COR-L47 (cell line): ENCODE results near the gene TPGS1.

Experiments used
- DNase-seq: peaks from one replicate; lab custom pipeline; 2025; lab: John Stamatoyannopoulos, UW

Gene TPGS1

DNA sequence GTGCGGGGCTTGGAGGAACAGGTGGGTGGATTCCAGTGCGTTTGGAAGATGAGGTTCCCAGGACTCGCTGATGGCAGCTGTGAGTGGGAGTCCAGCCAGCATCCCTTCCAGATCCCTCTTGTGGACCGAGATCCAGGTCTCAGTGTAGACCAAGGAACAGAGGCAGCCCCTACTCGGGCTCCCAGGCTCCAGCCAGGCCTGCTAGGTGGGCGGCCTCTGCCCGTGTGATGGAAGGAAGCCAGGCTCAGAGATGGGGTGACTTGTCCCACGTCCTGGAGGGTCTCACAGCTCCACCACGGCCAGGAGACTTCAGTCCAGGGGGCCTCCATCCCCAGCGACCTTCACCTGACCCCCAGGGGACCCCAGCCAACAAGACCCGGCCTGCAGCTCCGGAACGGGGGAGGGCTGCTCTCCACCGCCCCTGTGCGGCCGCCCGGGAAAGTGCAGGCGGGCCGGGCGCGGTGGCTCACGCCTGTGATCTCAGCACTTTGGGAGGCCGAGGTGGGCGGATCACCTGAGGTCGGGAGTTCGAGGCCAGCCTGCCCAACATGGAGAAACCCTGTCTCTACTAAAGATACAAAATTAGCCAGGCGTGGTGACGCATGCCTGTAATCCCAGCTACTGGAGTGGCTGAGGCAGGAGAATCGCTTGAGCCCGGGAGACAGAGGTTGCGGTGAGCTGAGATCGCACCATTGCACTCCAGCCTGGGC, 11.7 kb upstream of the TPGS1 start:
- DNase-seq, result no peak

DNA sequence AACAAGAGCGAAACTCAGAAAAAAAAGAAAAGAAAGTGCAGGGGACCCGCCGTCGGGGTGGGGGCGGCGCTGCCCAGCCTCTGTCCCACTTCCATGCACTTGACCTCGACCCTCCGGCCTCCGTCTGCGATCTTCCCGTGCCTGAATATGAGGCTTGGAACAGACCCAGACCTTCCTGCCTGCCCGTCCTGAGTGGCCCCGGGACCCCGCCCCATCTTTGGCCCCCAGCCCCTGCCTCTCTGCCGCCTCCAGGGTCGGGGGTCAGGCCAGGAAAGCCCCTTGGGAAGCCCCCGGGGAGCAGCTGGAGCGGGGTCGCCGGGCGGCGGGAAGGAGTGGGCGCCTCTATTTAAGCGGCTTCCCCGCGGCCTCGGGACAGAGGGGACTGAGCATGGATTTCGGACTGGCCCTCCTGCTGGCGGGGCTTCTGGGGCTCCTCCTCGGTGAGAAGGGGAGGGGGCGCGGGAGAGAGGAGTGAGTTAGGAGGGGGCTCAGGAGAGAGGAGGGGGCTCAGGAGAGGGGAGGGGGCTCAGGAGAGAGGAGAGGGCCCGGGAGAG, 11.1 kb upstream of the TPGS1 start, which contains the start of gene MADCAM1:
TSS of gene MADCAM1 (plus strand) at position 375 of the 554 bp plus-strand sequence. CDS start at position 389, 14 bp downstream.
- no peak for DNase-seq

DNA sequence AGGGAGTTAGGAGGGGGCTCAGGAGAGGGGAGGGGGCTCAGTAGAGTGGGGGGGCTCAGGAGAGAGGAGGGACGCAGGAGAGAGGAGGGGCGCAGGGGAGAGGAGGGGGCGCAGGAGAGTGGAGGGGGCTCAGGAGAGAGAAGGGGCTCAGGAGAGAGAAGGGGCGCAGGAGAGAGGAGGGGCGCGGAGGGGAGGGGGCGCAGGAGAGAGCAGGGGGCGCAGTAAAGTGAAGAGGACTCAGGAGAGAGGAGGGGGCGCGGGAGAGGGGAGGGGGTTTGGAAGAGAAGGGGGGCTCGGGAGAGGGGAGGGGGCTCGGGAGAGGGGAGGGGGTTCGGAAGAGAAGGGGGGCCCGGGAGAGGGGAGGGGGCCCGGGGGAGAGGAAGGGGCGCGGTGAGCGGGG, 10.3 kb upstream of the TPGS1 start:
- DNase-seq, result no peak

DNA sequence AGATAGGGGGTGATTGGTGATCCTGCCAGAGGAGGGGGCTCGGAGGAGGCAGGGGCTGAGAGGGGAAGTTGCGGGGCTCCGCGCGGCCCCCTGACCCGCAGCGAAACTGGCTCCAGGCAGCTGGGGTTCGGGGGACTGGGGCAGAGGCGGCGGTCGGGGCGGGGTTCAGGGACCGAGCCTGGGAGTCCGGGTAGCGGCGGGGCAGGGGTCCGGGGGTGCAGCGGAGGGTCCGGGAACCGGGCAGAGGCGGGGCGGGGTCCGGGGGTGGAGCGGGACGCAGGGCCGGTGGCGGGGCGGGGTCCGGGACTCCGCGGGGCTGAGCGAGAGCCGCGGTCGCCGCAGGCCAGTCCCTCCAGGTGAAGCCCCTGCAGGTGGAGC, 9.8 kb upstream of the TPGS1 start:
- DNase-seq, result no peak

DNA sequence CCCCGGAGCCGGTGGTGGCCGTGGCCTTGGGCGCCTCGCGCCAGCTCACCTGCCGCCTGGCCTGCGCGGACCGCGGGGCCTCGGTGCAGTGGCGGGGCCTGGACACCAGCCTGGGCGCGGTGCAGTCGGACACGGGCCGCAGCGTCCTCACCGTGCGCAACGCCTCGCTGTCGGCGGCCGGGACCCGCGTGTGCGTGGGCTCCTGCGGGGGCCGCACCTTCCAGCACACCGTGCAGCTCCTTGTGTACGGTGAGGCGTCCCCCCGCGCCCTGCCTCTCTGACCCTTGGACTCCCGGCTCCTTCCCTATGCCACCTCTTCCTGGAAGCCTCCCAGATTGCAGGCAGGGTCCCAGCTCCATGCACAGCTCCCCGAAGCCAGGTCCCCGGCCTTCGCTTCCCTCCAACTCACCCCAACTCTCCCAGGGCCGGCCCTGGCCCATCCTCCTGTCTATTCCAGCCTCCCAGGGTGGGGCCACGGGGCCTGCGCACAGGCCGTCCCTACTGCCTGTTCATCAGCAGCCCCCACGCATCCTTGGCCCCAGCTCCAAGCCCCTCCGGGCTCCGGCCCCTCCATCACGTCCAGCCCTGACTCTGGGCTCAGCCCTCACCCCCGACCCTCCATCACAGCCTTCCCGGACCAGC, 9.3 kb upstream of the TPGS1 start:
- DNase-seq, result no peak

DNA sequence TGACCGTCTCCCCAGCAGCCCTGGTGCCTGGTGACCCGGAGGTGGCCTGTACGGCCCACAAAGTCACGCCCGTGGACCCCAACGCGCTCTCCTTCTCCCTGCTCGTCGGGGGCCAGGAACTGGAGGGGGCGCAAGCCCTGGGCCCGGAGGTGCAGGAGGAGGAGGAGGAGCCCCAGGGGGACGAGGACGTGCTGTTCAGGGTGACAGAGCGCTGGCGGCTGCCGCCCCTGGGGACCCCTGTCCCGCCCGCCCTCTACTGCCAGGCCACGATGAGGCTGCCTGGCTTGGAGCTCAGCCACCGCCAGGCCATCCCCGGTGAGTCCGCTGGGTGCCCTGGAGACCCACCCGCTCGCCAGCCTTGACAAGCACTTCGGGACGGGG, 8.8 kb upstream of the TPGS1 start:
- no peak for DNase-seq

DNA sequence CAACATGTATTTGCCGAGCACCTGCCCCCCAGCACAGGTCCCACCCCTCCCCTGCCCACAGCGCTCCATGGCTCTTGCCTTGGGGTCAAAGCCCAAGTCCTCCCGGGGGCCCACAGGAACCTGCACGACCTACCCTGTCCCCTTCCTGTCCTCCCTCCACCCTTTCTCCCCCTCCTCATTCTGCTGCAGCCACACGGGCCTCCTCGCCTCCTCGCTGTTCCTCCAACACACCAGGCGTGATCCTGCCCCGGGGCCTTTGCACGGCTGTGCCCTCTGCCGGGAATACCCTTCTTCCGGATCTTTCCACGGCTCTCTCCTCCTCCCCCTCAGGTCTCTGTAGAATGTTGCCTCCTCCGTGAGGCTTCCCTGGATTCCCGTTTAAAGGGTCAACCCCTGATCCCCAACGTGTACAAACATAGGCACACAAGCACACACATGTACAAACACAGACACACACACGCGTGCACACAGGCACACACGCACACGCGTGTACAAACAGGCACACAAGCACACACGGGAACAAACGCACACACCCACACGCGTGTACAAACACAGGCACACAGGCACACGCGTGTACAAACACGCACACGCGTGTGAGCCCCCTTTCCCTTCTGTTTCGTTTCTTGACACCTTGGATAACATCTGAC, 8.2 kb upstream of the TPGS1 start:
- no peak for DNase-seq

DNA sequence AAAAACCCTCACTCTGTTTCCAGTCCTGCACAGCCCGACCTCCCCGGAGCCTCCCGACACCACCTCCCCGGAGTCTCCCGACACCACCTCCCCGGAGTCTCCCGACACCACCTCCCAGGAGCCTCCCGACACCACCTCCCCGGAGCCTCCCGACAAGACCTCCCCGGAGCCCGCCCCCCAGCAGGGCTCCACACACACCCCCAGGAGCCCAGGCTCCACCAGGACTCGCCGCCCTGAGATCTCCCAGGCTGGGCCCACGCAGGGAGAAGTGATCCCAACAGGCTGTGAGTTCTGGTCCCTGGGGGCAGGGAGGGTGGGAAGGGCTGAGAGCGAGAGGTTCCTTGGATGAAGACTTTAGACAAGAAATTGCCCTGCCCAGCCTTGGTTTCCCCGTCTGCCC, 5.7 kb upstream of the TPGS1 start:
- DNase-seq, result no peak

DNA sequence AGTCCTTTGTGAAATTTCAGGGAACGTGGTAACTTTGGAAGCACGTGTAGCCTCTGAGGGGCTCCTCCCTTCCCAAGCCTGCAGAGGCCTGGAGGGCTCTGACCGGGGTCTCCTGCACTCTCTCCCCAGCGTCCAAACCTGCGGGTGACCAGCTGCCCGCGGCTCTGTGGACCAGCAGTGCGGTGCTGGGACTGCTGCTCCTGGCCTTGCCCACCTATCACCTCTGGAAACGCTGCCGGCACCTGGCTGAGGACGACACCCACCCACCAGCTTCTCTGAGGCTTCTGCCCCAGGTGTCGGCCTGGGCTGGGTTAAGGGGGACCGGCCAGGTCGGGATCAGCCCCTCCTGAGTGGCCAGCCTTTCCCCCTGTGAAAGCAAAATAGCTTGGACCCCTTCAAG, 2.7 kb upstream of the TPGS1 start:
- no peak for DNase-seq

DNA sequence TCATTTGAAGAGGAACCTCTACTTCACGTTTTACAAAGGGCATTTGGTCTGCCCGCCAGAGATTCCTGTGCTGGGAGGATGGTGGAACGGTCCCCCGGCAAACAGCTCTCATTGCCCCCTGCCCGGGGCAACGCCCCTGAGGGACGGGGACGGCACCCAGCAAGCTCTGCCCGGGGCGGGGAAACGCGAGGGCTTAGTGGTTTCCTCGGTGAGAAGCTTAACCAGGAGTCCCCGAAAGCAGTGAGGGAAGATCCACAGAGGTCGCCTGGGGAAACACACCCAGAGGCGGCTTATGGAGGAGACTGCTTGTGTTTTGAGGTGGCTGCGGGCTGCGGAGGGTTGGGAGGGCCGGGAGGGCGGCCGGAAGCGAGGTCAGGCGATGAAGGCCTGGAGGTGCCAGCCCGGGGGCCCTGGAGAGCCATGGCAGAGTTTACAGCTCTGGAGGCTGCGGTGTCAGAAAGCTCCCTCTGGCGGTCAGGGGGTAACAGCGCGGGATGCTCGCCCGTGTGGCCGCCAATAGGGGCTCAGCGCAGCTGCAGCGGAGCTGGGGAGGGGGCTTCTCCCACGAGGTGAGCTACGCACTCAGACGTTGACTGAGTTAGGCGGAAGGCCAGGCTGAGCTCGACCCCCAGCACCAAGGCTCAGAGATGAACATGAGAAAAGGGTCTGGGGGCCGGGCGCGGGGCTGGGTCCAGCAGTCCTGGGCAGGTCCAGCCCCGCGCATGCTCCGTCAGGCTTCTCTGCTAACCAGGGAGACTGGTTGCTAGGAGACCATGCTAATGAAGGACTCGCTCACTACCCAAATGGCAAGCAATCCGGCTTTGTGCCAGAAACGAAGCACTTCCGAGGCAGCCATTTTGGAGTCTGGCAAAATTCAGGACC, 652 bp upstream of the TPGS1 start:
- peak; percentile 100 for DNase-seq

DNA sequence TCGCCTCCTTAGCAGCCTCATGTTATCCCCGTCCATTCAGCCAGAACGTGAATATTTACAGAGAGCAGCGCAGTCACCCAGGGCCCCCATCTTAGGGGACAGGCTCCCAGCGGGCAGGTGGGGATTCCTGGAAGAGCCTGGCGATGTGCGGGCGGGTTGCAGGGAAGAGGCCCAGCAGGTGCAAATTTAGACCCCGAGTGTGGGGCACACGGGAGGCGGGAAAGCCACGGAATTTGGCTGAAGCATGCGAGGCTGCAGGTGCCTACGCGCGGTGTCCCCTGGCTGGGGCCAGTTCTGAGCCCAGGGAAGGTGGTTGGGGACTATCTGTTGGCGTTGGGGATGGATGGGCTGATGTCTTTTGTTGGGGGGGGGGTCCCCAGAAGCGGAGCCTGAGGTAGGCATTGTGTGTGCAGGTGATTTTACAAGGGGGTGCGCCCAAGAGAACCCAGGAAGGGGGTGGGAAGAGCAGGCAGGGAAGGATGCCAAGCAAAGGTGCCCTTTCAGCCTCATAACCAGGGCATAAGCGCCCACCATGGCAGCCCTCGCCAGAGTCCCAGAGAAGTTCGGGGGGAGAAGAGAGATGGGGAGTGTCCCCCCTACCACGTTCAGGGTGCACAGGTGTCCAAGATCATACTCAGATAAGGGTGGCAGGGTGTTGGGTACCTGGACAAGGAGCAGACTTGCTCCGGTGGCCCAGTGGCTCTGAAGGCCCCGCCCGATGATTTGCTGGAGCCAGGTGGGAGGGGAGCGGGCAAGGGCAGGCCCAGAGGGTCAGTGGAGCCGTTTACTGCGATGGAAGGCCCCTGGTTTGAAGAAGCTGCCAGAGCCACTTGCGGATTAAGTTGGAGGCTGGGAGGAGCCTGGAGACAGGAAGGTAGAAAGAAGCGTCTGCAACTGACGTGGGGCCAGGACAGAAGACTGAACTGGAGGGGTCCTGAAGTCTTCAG, 1.2 kb downstream of the TPGS1 start:
- no peak for DNase-seq

DNA sequence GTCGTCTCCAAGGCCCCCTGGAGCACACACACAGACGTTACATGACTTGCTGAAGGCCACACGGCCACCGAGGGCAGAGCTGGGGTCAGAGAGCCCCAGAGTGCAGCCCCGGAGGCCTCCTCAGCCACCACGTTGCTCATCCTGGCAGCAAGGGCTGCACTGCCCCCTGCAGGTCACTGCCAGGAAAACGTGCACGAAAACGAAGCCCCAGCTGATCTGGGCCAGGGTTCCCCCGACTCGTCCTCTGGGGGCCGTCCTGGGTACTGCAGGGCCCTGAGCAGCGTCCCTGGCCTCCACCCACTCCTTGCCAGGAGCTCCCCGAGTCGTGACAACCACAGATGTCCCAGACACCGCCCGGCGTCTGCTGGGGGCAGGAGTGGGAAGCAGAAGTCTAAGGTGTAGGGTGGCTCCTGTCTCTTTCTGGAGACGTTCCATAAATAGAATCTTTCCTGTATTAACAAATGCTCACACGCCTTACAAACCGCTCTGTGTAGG, 3.4 kb downstream of the TPGS1 start:
- peak; percentile 88 for DNase-seq

DNA sequence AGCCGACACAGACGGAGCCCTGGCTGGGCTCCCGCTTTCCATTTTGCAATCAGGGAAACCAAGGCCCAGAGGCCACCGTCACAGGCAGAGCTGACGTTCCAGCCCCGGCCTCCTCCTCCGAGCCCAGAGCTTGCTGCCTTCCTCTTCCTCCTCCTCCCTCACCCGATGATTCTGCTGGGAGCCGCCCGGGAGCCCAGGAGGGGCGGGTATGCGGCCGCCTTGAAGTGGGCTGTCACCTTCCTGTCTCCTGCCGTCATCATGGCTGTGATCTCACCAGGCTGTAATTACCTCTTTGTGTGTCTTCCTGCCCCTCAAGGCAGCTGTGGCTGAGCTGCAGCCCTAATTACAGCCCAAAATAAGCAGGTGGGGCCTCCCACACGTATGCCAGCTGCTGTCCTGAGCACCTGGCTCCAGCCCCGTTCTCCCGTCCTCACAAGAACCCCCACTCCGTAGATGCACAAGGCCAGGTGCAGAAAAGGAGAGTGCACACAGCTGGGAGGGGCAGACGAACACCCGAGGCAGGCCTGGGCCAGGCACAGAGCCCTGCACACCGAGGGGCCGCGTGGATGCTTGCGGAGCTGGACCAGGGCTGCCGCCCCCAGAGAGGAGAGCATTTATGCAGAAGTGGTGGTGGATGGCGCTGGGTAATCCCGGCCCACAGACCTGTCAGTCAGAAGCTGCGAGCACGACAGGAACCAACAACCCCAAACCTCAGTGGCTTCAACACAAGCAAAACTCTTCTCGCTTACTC, 4.0 kb downstream of the TPGS1 start:
- peak; percentile 97 for DNase-seq

DNA sequence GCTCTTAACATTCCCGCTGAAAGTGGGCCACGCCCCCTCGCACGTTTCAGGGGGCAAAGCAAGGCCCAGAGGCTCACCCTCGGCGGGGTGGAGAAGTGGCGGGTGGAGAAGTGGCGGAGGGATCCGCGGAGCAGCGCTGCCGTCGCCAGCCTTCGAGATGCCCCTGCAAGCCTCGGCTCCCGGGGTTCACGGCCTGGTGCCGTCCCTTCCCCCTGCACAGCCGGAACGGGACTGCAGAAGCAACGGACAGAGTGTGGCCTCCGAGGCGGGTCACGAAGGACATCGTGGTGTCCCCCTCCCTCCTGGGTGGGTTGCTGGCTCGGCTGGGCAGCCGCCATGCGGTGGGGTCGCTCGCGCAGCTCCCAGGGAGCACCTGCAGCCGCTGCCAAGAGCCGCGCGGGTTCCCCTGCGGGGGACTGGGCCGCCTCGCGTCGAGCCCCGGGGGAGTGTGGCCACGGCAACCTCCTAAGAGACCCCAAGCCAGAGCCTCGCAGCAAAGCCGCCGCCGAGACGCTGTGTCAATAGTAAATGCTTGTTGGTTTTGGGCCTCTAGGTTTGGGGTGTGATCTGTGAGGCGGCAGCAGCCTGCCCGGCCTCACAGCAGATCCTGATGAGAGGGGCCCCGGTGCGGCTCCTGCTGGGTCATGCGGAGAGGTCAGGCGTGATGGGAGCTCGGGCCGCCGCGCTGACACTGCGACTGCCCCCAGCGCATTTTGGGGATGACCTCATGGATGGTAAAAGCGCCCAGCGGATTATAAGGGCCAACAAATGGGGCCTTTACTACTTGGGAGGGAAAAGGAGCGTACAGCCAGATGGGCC, 5.5 kb downstream of the TPGS1 start:
- no peak for DNase-seq

DNA sequence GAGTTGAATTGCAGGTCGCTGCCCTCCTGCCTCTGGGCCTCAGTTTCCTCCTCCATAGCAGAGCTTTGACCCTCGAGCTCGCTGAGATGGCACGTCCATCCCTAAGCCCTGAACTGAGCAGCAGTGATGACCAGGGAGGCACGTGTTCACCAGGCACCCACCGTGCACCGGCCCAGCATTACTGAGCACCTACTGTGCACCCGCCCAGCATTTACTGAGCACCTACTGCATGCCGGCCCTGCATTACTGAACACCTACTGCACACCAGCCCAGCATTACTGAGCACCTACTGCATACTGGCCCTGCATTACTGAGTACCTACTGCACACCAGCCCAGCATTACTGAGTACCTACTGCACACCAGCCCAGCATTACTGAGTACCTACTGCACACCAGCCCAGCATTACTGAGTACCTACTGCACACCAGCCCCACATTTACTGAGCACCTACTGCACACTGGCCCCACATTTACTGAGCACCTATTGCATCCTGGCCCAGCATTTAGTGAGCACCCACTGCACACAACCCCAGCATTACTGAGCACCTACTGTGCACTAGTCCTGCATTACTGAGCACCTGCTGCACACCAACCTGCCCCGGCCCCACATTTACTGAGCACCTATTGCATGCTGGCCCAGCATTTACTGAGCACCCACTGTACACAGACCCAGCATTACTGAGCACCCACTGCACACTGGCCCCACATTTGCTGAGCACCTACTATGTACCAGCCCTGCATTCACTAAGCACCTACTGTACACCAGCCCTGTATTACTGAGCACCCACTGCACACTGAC, 6.3 kb downstream of the TPGS1 start:
- no peak for DNase-seq

DNA sequence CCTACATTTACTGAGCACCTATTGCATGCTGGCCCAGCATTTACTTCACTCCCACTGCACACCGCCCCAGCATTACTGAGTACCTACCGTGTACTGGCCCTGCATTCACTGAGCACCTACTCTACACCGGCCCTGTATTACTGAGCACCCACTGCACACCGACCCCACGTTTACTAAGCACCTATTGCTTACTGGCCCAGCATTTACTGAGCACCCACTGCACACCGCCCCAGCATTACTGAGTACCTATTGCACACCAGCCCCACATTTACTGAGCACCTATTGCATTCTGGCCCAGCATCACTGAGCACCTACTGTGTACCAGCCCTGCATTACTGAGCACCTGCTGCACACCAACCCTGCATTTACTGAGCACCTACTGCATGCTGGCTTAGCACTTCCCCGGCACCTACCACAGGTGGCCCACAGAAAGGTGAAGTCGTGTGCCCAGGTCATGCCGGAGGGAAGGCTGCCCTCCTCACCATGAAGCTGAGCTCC, 6.9 kb downstream of the TPGS1 start:
- DNase-seq, result no peak

DNA sequence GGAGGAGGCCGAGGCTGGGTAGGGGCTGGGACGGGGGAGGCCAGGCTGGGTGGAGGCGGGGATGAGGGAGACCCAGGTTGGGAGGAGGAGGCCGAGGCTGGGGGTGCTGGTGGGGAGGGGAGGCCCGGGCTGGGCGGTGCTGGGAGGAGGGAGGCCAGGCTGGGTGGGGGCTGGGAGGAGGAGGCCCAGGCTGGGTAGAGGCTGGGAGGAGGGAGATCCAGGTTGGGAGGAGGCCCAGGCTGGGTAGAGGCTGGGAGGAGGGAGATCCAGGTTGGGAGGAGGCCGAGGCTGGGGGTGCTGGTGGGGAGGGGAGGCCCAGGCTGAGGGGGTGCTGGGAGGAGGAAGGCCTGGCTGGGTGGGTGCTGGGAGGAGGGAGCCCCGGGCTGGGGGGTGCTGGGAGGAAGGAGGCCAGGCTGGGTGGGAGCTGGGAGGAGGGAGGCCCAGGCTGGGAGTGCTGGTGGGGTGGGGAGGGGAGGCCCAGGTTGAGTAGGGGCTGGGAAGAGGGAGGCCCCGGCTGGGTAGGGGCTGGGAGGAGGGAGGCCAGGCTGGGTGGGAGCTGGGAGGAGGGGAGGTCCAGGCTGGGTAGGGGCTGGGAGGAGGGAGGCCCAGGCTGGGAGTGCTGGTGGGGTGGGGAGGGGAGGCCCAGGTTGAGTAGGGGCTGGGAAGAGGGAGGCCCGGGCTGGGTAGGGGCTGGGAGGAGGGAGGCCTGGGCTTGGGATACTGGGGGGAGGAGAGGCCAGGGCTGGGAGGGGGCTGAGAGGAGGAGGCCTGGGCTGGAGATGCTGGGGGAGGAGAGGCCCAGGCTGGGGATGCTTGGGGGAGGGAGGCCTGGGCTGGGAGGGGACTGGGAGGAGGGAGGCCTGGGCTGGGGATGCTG, 10.7 kb downstream of the TPGS1 start:
- DNase-seq, result no peak
